ENCODE data around the gene COL21A1. TPM values are rescaled to one million over a fixed set of nuclear protein-coding genes. Genes with fewer than 3 reads are reported as not detected.

COL21A1 gene
- total RNA-seq, 3 donors from 2014 or later (not counting 1 experiment from before 2014, with no cell fraction given): not detected

DNA sequence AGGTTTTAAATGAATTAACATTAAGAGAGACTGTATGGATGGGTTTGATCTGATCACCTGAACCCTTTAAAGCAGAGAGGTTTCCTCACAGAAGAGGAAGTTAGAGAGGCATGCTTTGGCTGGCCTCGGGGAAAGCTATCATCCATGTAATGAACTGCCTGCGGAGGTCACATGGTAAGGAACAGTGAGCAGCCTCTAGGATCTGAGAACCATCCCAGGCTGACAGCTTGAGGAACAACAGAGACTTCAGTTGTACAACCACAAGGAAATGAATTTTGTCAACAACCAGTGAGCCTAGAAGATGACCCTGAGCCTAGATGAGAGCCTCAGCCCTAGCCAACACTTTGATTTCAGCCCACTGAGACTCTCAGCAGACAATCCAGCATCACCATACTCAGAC lies 2.9 kb upstream of the COL21A1 start:
- Mint-ChIP-seq H3K4me1 (no peaks in the 10 kb centered on the region), H3K36me3 (no peaks in the 10 kb centered on the region)

DNA sequence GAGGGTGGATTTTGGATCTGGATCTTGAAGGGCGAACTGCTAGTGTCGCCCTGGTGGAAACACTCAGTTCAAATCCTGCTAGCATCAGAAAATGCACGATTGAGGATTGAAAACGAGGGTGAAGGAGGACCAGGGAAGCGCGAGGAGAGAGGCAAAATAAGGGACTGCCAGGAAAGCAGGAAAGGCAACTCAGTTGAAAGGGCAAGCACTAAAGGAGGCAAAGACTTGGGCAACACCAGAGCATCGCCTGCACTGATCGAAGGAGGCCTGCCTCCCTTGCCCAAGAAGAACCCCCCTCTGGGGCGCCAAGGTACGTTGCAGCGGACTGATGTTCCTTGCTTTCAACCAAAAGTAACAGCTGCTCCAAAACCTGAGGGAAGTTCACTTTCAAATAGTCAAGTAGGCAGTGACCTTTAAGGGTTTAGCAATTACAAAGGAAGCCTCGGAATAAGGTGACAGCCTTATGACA lies 308 bp upstream of the COL21A1 start:
- intact Hi-C loops (cut with micrococcal nuclease): no loop called here
- H3K4me3 Mint-ChIP-seq: no peak overlapping the region
- DNase-seq: no peak

More for the DNA sequence above, 2.9 kb upstream of the COL21A1 start:
- intact Hi-C loops (cut with micrococcal nuclease): no loop called here
- ATAC-seq (no peak), DNase-seq (no peak)
- Histone ChIP-seq H3K4me1 (ENCODE audit: control insufficient read depth, insufficient read depth, low read length) (no peaks in the 10 kb centered on the region), H3K9me3 (ENCODE audit: control insufficient read depth, insufficient read depth, low read length) (no peaks in the 10 kb centered on the region), H3K4me3 (ENCODE audit: low read length) (no peak overlapping the region), H3K27ac (ENCODE audit: low read length) (no peak overlapping the region), H3K27me3 (ENCODE audit: control insufficient read depth, insufficient read depth, low read length) (peaks cover 2% of the 10 kb centered on the region), H3K36me3 (ENCODE audit: control insufficient read depth, insufficient read depth, low read length) (no peaks in the 10 kb centered on the region)
- Mint-ChIP-seq H3K27me3 (ENCODE audit: low read depth in 2 of 2) (no peaks in the 10 kb centered on the region), H3K27ac (no peak overlapping the region), H3K9me3 (peaks cover 4 to 5% of the 10 kb centered on the region in 2 donors), H3K4me3 (no peak overlapping the region)
- TF ChIP-seq, protein P1, sequence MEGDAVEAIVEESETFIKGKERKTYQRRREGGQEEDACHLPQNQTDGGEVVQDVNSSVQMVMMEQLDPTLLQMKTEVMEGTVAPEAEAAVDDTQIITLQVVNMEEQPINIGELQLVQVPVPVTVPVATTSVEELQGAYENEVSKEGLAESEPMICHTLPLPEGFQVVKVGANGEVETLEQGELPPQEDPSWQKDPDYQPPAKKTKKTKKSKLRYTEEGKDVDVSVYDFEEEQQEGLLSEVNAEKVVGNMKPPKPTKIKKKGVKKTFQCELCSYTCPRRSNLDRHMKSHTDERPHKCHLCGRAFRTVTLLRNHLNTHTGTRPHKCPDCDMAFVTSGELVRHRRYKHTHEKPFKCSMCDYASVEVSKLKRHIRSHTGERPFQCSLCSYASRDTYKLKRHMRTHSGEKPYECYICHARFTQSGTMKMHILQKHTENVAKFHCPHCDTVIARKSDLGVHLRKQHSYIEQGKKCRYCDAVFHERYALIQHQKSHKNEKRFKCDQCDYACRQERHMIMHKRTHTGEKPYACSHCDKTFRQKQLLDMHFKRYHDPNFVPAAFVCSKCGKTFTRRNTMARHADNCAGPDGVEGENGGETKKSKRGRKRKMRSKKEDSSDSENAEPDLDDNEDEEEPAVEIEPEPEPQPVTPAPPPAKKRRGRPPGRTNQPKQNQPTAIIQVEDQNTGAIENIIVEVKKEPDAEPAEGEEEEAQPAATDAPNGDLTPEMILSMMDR (IDR thresholded peaks at IDR 0.05): no peak
- WGBS (ENCODE audit: insufficient coverage): 25% methylated on average over 2 of the region's 2 CpGs

DNA sequence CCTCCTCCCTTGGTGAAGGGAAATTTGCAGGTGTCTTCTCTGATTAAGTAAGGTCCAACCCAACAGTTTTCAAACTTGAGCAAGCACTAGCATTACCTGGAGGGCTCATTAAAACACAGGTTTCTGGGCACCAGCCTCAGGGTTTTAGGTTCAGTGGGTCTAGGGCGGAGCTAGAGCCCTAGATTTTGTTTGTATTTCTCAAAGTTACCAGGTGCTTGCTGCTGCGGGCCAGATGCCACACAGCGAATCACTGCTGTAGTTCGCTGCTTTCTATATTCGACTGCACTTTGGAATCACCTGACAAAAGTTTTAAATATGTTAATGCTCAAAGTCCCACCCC lies 869 bp downstream of the COL21A1 start:
- 55% methylated on average over 5 of the region's 5 CpGs for WGBS (ENCODE audit: insufficient coverage)
- Mint-ChIP-seq H3K4me1 (no peaks in the 10 kb centered on the region), H3K27ac (no peak overlapping the region), H3K9me3 (peaks cover 0 to 4% of the 10 kb centered on the region in 2 donors), H3K4me3 (no peak overlapping the region), H3K36me3 (no peaks in the 10 kb centered on the region), H3K27me3 (ENCODE audit: low read depth in 2 of 2) (no peaks in the 10 kb centered on the region)
- Histone ChIP-seq H3K9me3 (ENCODE audit: control insufficient read depth, insufficient read depth, low read length) (no peaks in the 10 kb centered on the region), H3K4me3 (ENCODE audit: low read length) (no peak overlapping the region), H3K36me3 (ENCODE audit: control insufficient read depth, insufficient read depth, low read length) (no peaks in the 10 kb centered on the region), H3K27ac (ENCODE audit: low read length) (no peak overlapping the region), H3K27me3 (ENCODE audit: control insufficient read depth, insufficient read depth, low read length) (peaks cover 2% of the 10 kb centered on the region), H3K4me1 (ENCODE audit: control insufficient read depth, insufficient read depth, low read length) (no peaks in the 10 kb centered on the region)
- no peak for ATAC-seq
- TF ChIP-seq, protein P1 (IDR thresholded peaks at IDR 0.05): no peak
- intact Hi-C loops (cut with micrococcal nuclease): no loop called here
- no peak for DNase-seq

More for the DNA sequence above, 308 bp upstream of the COL21A1 start:
- Histone ChIP-seq H3K9me3 (ENCODE audit: control insufficient read depth, insufficient read depth, low read length) (no peaks in the 10 kb centered on the region), H3K4me1 (ENCODE audit: control insufficient read depth, insufficient read depth, low read length) (no peaks in the 10 kb centered on the region), H3K27me3 (ENCODE audit: control insufficient read depth, insufficient read depth, low read length) (peaks cover 2% of the 10 kb centered on the region), H3K36me3 (ENCODE audit: control insufficient read depth, insufficient read depth, low read length) (no peaks in the 10 kb centered on the region), H3K4me3 (ENCODE audit: low read length) (no peak overlapping the region), H3K27ac (ENCODE audit: low read length) (no peak overlapping the region)
- peaks cover 4% of the 10 kb centered on the region in 2 donors for H3K9me3 Mint-ChIP-seq
- 35% methylated on average over 12 of the region's 12 CpGs for WGBS (ENCODE audit: insufficient coverage)
- TF ChIP-seq, protein P1 (IDR thresholded peaks at IDR 0.05): no peak
- ATAC-seq: no peak
- no peak overlapping the region for H3K27ac Mint-ChIP-seq
- H3K36me3 Mint-ChIP-seq: no peaks in the 10 kb centered on the region
- H3K4me1 Mint-ChIP-seq: no peaks in the 10 kb centered on the region
- H3K27me3 Mint-ChIP-seq (ENCODE audit: low read depth in 2 of 2): no peaks in the 10 kb centered on the region

DNA sequence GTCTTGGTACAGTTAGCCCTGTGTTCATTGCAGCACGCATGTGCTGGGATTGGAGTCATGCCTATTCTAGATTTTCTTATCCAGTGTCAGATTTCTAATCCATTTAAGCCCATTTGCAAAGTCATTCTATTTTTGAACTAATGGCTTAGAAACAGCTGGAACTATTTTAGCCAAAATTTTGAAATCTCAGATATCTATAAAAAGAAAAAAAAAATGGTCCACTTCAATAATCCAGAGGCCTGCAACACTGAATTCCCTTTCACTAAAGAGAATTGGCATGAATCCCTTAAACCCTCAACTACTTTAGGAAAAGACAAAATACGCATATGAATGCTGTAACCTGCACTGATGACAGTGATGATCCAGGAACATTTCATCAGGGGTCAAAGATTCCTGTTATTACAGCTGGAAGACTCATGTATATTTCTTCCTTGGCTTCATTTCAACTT lies 1.5 kb downstream of the COL21A1 start:
- Mint-ChIP-seq H3K4me1 (no peaks in the 10 kb centered on the region), H3K9me3 (peaks cover 3 to 4% of the 10 kb centered on the region in 2 donors), H3K27ac (no peak overlapping the region), H3K4me3 (no peak overlapping the region), H3K36me3 (no peaks in the 10 kb centered on the region), H3K27me3 (ENCODE audit: low read depth in 2 of 2) (no peaks in the 10 kb centered on the region)
- TF ChIP-seq, protein P1 (IDR thresholded peaks at IDR 0.05): no peak
- Histone ChIP-seq H3K27ac (ENCODE audit: low read length) (no peak overlapping the region), H3K4me3 (ENCODE audit: low read length) (no peak overlapping the region), H3K27me3 (ENCODE audit: control insufficient read depth, insufficient read depth, low read length) (peaks cover 2% of the 10 kb centered on the region), H3K4me1 (ENCODE audit: control insufficient read depth, insufficient read depth, low read length) (no peaks in the 10 kb centered on the region), H3K9me3 (ENCODE audit: control insufficient read depth, insufficient read depth, low read length) (no peaks in the 10 kb centered on the region), H3K36me3 (ENCODE audit: control insufficient read depth, insufficient read depth, low read length) (no peaks in the 10 kb centered on the region)
- no peak for DNase-seq
- WGBS (ENCODE audit: insufficient coverage): 50% methylated on average over 2 of the region's 2 CpGs
- intact Hi-C loops (cut with micrococcal nuclease): no loop called here
- ATAC-seq: no peak

Measured in natural killer cell (primary cell).